ENCODE measurements around the gene MALSU1. TPM values are rescaled to one million over a fixed set of nuclear protein-coding genes. Genes with fewer than 3 reads are reported as not detected.

The MALSU1 gene
- total and polyA plus RNA-seq, 7 experiments from 2014 or later = 32.7 to 83.5 (median 46.7) TPM

- no peak overlapping the region for H3K4me3 Mint-ChIP-seq
- no peaks in the 10 kb centered on the region for H3K4me1 ChIP-seq (ENCODE audit: control insufficient read depth in 2 of 2, insufficient read depth in 2 of 2, low read length in 2 of 2)
- no peaks in the 10 kb centered on the region for H3K9me3 ChIP-seq (ENCODE audit: control insufficient read depth in 2 of 3, low read length in 3 of 3)
- peaks cover 0 to 4% (median 0%) of the 10 kb centered on the region in 5 donors for H3K27me3 Mint-ChIP-seq
- H3K27ac ChIP-seq (ENCODE audit: low read depth, low read length) = no peak overlapping the region
- H3K9me3 Mint-ChIP-seq = no peaks in the 10 kb centered on the region
- ChIA-PET POLR2A (interaction anchor here (2.0 kb wide), 1 partner anchor 19 kb away, joined by 8 read pairs; the partner anchor contains the start of gene MALSU1), CTCF (interaction anchor here (0.9 to 1.4 kb wide), 2 partner anchors 8 to 182 kb away, joined by 3 read pairs; no protein-coding TSS in a partner anchor)
- DNase-seq (no peak), ATAC-seq (no peak)
- H3K27me3 ChIP-seq (ENCODE audit: control insufficient read depth in 2 of 2, insufficient read depth in 2 of 2, low read length in 2 of 2) = no peaks in the 10 kb centered on the region
- intact Hi-C loops (cut with micrococcal nuclease) = loop anchor here in 1 of 2 donors (5.0 kb wide), 1 partner anchor 252 kb away; the partner anchor contains the start of gene TRA2A
- no peak overlapping the region for H3K27ac Mint-ChIP-seq
- H3K36me3 Mint-ChIP-seq = no peaks in the 10 kb centered on the region
- no peaks in the 10 kb centered on the region for H3K36me3 ChIP-seq (ENCODE audit: control insufficient read depth in 2 of 3, insufficient read depth in 3 of 3, low read length in 3 of 3)
- H3K4me3 ChIP-seq (ENCODE audit: low read length) = no peak overlapping the region
- H3K4me1 Mint-ChIP-seq = peaks cover 0 to 4% (median 0%) of the 10 kb centered on the region in 7 donors
These were observed 19.2 kb upstream of the MALSU1 start for GRCh38 chr7:23279819-23280525.

- H3K4me3 ChIP-seq (ENCODE audit: low read length) = no peak overlapping the region
- Mint-ChIP-seq H3K4me3 (no peak overlapping the region), H3K27me3 (no peaks in the 10 kb centered on the region), H3K27ac (no peak overlapping the region), H3K9me3 (no peaks in the 10 kb centered on the region), H3K4me1 (peaks cover 0 to 7% (median 7%) of the 10 kb centered on the region in 7 donors), H3K36me3 (no peaks in the 10 kb centered on the region)
- no peaks in the 10 kb centered on the region for H3K9me3 ChIP-seq (ENCODE audit: control insufficient read depth in 2 of 3, low read length in 3 of 3)
- H3K27me3 ChIP-seq (ENCODE audit: control insufficient read depth in 2 of 2, insufficient read depth in 2 of 2, low read length in 2 of 2) = no peaks in the 10 kb centered on the region
- ATAC-seq (no peak), DNase-seq (no peak)
- ChIA-PET POLR2A (no interaction called here), CTCF (interaction anchor here (0.6 kb wide), 1 partner anchor 11 kb away, joined by 3 read pairs; no protein-coding TSS in a partner anchor)
- H3K36me3 ChIP-seq (ENCODE audit: control insufficient read depth in 2 of 3, insufficient read depth in 3 of 3, low read length in 3 of 3) = no peaks in the 10 kb centered on the region
- H3K4me1 ChIP-seq (ENCODE audit: control insufficient read depth in 2 of 2, insufficient read depth in 2 of 2, low read length in 2 of 2) = no peaks in the 10 kb centered on the region
- intact Hi-C loops (cut with micrococcal nuclease) = no loop called here
- no peak overlapping the region for H3K27ac ChIP-seq (ENCODE audit: low read depth, low read length)
These were observed 16.1 kb upstream of the MALSU1 start for GRCh38 chr7:23283086-23283485.

DNA sequence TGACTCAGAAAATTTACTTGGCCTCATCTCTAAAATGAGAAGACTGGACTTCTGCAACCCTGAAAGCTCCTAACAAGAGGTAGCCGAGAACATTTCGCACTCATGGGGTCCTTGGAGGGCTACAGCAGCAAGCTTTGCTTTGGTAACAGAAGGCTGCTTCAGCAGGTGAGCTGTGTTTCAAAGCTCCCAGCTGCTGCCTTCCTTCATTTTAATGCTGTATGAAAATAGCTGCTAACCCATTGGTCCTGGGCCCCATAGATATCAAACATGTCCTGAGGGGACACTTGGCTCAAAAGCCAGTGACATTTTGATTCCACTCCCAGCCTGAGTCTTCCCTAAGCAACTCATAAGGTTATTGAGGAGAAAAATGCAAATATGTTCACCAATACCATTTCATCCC lies 14.3 kb upstream of the MALSU1 start:
- H3K27ac ChIP-seq (ENCODE audit: low read depth, low read length) = no peak overlapping the region
- no peak for DNase-seq
- H3K4me3 ChIP-seq (ENCODE audit: low read length) = no peak overlapping the region
- H3K9me3 ChIP-seq (ENCODE audit: control insufficient read depth in 2 of 3, low read length in 3 of 3) = no peaks in the 10 kb centered on the region
- no peaks in the 10 kb centered on the region for H3K36me3 ChIP-seq (ENCODE audit: control insufficient read depth in 2 of 3, insufficient read depth in 3 of 3, low read length in 3 of 3)
- intact Hi-C loops (cut with micrococcal nuclease) = no loop called here
- CTCF ChIA-PET = interaction anchor here (0.6 to 1.0 kb wide), 3 partner anchors 12 to 204 kb away, joined by 4 to 5 read pairs (median 4); no protein-coding TSS in a partner anchor
- Mint-ChIP-seq H3K27ac (no peak overlapping the region), H3K27me3 (no peaks in the 10 kb centered on the region), H3K4me3 (no peak overlapping the region), H3K9me3 (no peaks in the 10 kb centered on the region), H3K4me1 (peaks cover 0 to 16% (median 11%) of the 10 kb centered on the region in 7 donors), H3K36me3 (no peaks in the 10 kb centered on the region)
- H3K27me3 ChIP-seq (ENCODE audit: control insufficient read depth in 2 of 2, insufficient read depth in 2 of 2, low read length in 2 of 2) = no peaks in the 10 kb centered on the region
- H3K4me1 ChIP-seq (ENCODE audit: control insufficient read depth in 2 of 2, insufficient read depth in 2 of 2, low read length in 2 of 2) = peaks cover 0 to 8% of the 10 kb centered on the region in 2 donors
- ATAC-seq = no peak
- POLR2A ChIA-PET = no interaction called here

GRCh38 chr7:23285657-23286646 lies 13.2 kb upstream of the MALSU1 start:
- no peak overlapping the region for H3K27ac Mint-ChIP-seq
- H3K4me3 Mint-ChIP-seq = no peak overlapping the region

GRCh38 chr7:23287612-23288011 lies 11.5 kb upstream of the MALSU1 start:
- H3K4me3 Mint-ChIP-seq = no peak overlapping the region
- POLR2A ChIA-PET = no interaction called here

More at GRCh38 chr7:23285657-23286646, 13.2 kb upstream of the MALSU1 start:
- Histone ChIP-seq H3K9me3 (ENCODE audit: control insufficient read depth in 2 of 3, low read length in 3 of 3) (no peaks in the 10 kb centered on the region), H3K36me3 (ENCODE audit: control insufficient read depth in 2 of 3, insufficient read depth in 3 of 3, low read length in 3 of 3) (no peaks in the 10 kb centered on the region), H3K27ac (ENCODE audit: low read depth, low read length) (no peak overlapping the region), H3K27me3 (ENCODE audit: control insufficient read depth in 2 of 2, insufficient read depth in 2 of 2, low read length in 2 of 2) (no peaks in the 10 kb centered on the region), H3K4me1 (ENCODE audit: control insufficient read depth in 2 of 2, insufficient read depth in 2 of 2, low read length in 2 of 2) (peaks cover 0 to 13% of the 10 kb centered on the region in 2 donors), H3K4me3 (ENCODE audit: low read length) (no peak overlapping the region)
- Mint-ChIP-seq H3K9me3 (no peaks in the 10 kb centered on the region), H3K4me1 (peaks cover 0 to 25% (median 16%) of the 10 kb centered on the region in 7 donors), H3K36me3 (no peaks in the 10 kb centered on the region), H3K27me3 (no peaks in the 10 kb centered on the region)
- POLR2A ChIA-PET = interaction anchor here (0.7 kb wide), 1 partner anchor 17 kb away, joined by 3 read pairs; no protein-coding TSS in a partner anchor
- intact Hi-C loops (cut with micrococcal nuclease) = no loop called here
- no peak for ATAC-seq
- CTCF ChIA-PET = interaction anchor here (1.0 kb wide), 1 partner anchor 13 kb away, joined by 5 read pairs; no protein-coding TSS in a partner anchor
- DNase-seq = no peak

DNA sequence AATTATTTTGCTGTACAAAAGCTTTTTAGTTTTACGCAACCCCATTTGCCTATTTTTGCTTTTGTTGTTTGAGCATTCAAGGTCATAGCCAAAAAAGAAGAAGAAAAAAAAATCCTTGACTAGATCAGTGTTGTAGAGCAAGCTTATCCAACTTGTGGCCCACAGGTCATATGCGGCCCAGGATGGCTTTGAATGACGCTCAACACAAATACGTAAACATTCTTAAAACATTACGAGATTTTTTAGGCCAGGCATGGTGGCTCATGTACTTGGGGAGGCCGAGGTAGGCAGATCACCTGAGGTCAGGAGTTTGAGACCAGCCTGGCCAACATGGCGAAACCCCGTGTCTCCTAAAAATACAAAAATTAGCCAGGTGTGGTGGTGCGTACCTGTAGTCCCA lies 8.1 kb upstream of the MALSU1 start:
- Mint-ChIP-seq H3K4me3 (no peak overlapping the region), H3K27ac (no peak overlapping the region), H3K9me3 (no peaks in the 10 kb centered on the region), H3K36me3 (no peaks in the 10 kb centered on the region), H3K4me1 (peaks cover 0 to 25% (median 16%) of the 10 kb centered on the region in 7 donors), H3K27me3 (peaks cover 0 to 6% (median 0%) of the 10 kb centered on the region in 5 donors)
- Histone ChIP-seq H3K27me3 (ENCODE audit: control insufficient read depth in 2 of 2, insufficient read depth in 2 of 2, low read length in 2 of 2) (no peaks in the 10 kb centered on the region), H3K36me3 (ENCODE audit: control insufficient read depth in 2 of 3, insufficient read depth in 3 of 3, low read length in 3 of 3) (no peaks in the 10 kb centered on the region), H3K4me3 (ENCODE audit: low read length) (no peak overlapping the region), H3K4me1 (ENCODE audit: control insufficient read depth in 2 of 2, insufficient read depth in 2 of 2, low read length in 2 of 2) (peaks cover 0 to 13% of the 10 kb centered on the region in 2 donors), H3K27ac (ENCODE audit: low read depth, low read length) (no peak overlapping the region), H3K9me3 (ENCODE audit: control insufficient read depth in 2 of 3, low read length in 3 of 3) (no peaks in the 10 kb centered on the region)
- intact Hi-C loops (cut with micrococcal nuclease) = loop anchor here (1.0 to 10.0 kb wide), 3 partner anchors 20 to 1834 kb away; partner anchors contain the start of genes CYCS (in 1 of the 2) and TOMM7 (in 1 of the 2)
- POLR2A ChIA-PET = interaction anchor here (2.2 kb wide), 1 partner anchor 8 kb away, joined by 11 read pairs; the partner anchor contains the start of gene MALSU1
- CTCF ChIA-PET = no interaction called here
- DNase-seq = no peak
- ATAC-seq = no peak

More at GRCh38 chr7:23287612-23288011, 11.5 kb upstream of the MALSU1 start:
- Mint-ChIP-seq H3K9me3 (no peaks in the 10 kb centered on the region), H3K4me1 (peaks cover 0 to 25% (median 16%) of the 10 kb centered on the region in 7 donors), H3K27me3 (no peaks in the 10 kb centered on the region), H3K27ac (peak overlapping the region in 4 of 9 donors; percentile 18 to 81 (median 42)), H3K36me3 (no peaks in the 10 kb centered on the region)
- DNase-seq (no peak), ATAC-seq (peak; percentile 18)
- CTCF ChIA-PET = interaction anchor here (1.5 kb wide), 1 partner anchor 15 kb away, joined by 3 read pairs; no protein-coding TSS in a partner anchor
- Histone ChIP-seq H3K36me3 (ENCODE audit: control insufficient read depth in 2 of 3, insufficient read depth in 3 of 3, low read length in 3 of 3) (no peaks in the 10 kb centered on the region), H3K27me3 (ENCODE audit: control insufficient read depth in 2 of 2, insufficient read depth in 2 of 2, low read length in 2 of 2) (no peaks in the 10 kb centered on the region), H3K4me3 (ENCODE audit: low read length) (no peak overlapping the region), H3K9me3 (ENCODE audit: control insufficient read depth in 2 of 3, low read length in 3 of 3) (no peaks in the 10 kb centered on the region), H3K27ac (ENCODE audit: low read depth, low read length) (no peak overlapping the region), H3K4me1 (ENCODE audit: control insufficient read depth in 2 of 2, insufficient read depth in 2 of 2, low read length in 2 of 2) (peaks cover 0 to 13% of the 10 kb centered on the region in 2 donors)
- intact Hi-C loops (cut with micrococcal nuclease) = no loop called here
